ENCODE measurements around the gene DGCR2.
"Not testable (repeated sequence)": the region's sequence is repeated elsewhere in the genome, so short reads cannot be mapped to it uniquely, and the experiment has no call there.

DGCR2 gene

GRCh38 chr22:19098157-19098556 lies 24.1 kb downstream of the DGCR2 start:
- H3K9me3 Mint-ChIP-seq: no peaks in the 10 kb centered on the region
- no peak for ATAC-seq (ENCODE audit: low read depth)
- peaks cover 22% of the 10 kb centered on the region for H3K4me1 Mint-ChIP-seq

GRCh38 chr22:19097518-19097917 lies 24.7 kb downstream of the DGCR2 start:
- Mint-ChIP-seq H3K4me1 (peaks cover 21% of the 10 kb centered on the region), H3K9me3 (no peaks in the 10 kb centered on the region), H3K27ac (no peak overlapping the region), H3K4me3 (no peak overlapping the region), H3K27me3 (no peaks in the 10 kb centered on the region), H3K36me3 (peaks cover 12% of the 10 kb centered on the region)
- no peak for ATAC-seq (ENCODE audit: low read depth)
- DNase-seq (ENCODE audit: low spot score in 2 of 2): no peak

More at GRCh38 chr22:19098157-19098556, 24.1 kb downstream of the DGCR2 start:
- no peak for DNase-seq (ENCODE audit: low spot score in 2 of 2)
- H3K4me3 Mint-ChIP-seq: no peak overlapping the region
- H3K27me3 Mint-ChIP-seq: no peaks in the 10 kb centered on the region
- H3K27ac Mint-ChIP-seq: peak overlapping the region; percentile 86
- peaks cover 9% of the 10 kb centered on the region for H3K36me3 Mint-ChIP-seq

DNA sequence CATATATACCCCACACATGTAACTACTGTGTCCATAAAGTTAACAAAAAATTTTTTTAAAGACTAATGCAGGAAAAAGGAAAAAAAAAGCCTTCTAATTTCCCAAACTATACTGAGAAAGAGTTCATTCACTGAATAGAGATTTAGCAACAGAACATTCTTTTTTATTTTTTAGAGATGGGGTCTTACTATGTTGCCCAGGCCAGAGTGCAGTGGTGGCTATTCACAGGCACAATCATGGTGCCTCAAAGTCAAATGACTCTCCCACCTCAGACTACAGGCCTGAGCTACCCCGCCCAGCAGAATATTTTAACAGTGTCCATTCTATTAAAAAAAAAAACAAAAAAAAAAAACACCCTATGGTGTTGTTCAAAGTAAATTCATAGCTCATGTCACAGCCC lies 25.7 kb downstream of the DGCR2 start:
- ATAC-seq (ENCODE audit: low read depth) (no peak), DNase-seq (ENCODE audit: low spot score in 2 of 2) (no peak)
- Mint-ChIP-seq H3K27ac (peak overlapping the region; percentile 63), H3K9me3 (no peaks in the 10 kb centered on the region), H3K4me3 (no peak overlapping the region), H3K4me1 (peaks cover 18% of the 10 kb centered on the region), H3K36me3 (peaks cover 11% of the 10 kb centered on the region), H3K27me3 (no peaks in the 10 kb centered on the region)

- Mint-ChIP-seq H3K9me3 (no peaks in the 10 kb centered on the region), H3K27me3 (no peaks in the 10 kb centered on the region), H3K27ac (no peak overlapping the region), H3K4me3 (no peak overlapping the region), H3K36me3 (peaks cover 11% of the 10 kb centered on the region), H3K4me1 (peaks cover 24% of the 10 kb centered on the region)
- DNase-seq (ENCODE audit: low spot score in 2 of 2): no peak
- ATAC-seq (ENCODE audit: low read depth): no peak
Observed at GRCh38 chr22:19094393-19094997, 27.7 kb downstream of the DGCR2 start.

DNA sequence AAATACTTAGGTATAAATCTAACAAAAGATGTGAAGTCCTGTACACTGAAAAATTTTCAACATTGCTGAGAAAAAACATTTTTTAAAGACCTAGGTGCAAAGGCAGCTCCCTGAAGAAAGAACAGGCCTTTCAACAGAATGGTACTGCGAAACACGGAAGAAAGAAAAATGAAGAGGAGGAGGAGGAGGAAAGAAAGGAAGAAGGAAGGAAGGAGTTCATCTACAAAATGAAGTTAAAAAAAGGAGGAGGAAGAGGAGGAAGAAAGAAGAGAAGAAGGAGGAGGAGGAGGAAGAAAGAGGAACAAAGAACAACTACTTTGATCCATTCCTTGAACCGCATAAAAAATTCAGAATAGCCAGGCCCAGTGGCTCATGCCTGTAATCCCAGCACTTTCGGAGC lies 29.5 kb downstream of the DGCR2 start:
- H3K27me3 Mint-ChIP-seq: no peaks in the 10 kb centered on the region
- ATAC-seq (ENCODE audit: low read depth): no peak
- no peak overlapping the region for H3K4me3 Mint-ChIP-seq
- no peak for DNase-seq (ENCODE audit: low spot score in 2 of 2)
- H3K36me3 Mint-ChIP-seq: peaks cover 15% of the 10 kb centered on the region
- no peaks in the 10 kb centered on the region for H3K9me3 Mint-ChIP-seq
- H3K27ac Mint-ChIP-seq: no peak overlapping the region
- H3K4me1 Mint-ChIP-seq: peaks cover 14% of the 10 kb centered on the region

GRCh38 chr22:19090586-19091127 lies 31.6 kb downstream of the DGCR2 start:
- ATAC-seq (ENCODE audit: low read depth): no peak
- H3K4me1 Mint-ChIP-seq: peaks cover 17% of the 10 kb centered on the region
- no peak overlapping the region for H3K4me3 Mint-ChIP-seq
- DNase-seq (ENCODE audit: low spot score in 2 of 2): no peak
- no peaks in the 10 kb centered on the region for H3K27me3 Mint-ChIP-seq
- H3K9me3 Mint-ChIP-seq: no peaks in the 10 kb centered on the region
- no peak overlapping the region for H3K27ac Mint-ChIP-seq
- peaks cover 17% of the 10 kb centered on the region for H3K36me3 Mint-ChIP-seq

GRCh38 chr22:19090183-19090582 lies 32.0 kb downstream of the DGCR2 start:
- Mint-ChIP-seq H3K27me3 (no peaks in the 10 kb centered on the region), H3K36me3 (peaks cover 18% of the 10 kb centered on the region), H3K4me1 (peaks cover 22% of the 10 kb centered on the region), H3K4me3 (no peak overlapping the region), H3K27ac (no peak overlapping the region), H3K9me3 (no peaks in the 10 kb centered on the region)
- ATAC-seq (ENCODE audit: low read depth) (no peak), DNase-seq (ENCODE audit: low spot score in 2 of 2) (no peak)

DNA sequence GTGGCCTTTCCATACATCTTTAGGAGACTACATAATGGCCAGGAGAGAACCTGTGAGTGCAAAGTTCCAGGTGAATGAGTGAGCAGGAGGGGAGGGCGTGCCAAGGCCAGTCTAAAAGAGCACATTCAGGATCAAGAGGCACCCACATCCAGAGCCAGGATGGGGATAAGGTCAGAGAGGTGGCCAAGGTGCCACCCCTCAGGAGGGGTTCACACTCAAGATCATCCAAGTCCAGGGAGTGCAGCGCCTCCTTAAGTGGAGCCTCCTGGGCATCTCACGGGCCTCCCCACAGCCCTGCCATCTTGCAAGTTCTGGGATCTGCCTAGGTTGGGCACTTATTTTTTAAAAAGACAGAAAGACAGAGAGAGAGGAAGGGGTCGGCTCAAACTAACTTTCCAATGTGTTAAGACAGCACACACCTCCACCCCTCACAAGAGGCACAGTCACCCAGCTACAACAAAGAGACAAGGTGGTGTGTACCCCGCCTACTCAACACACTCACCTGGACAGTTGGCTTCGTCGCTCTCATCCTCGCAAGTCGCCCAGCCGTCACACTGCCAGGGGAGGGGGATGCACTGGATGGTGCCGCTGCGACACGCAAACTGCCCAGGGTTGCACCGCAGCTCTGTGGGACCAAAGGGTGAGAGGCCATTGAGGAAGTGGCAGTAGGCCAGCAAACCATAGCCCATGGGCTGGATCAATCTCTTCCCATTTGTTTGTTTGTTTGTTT lies 33.2 kb downstream of the DGCR2 start:
- Mint-ChIP-seq H3K4me1 (peaks cover 24% of the 10 kb centered on the region), H3K4me3 (no peak overlapping the region)

GRCh38 chr22:19086896-19087295 lies 35.3 kb downstream of the DGCR2 start:
- H3K36me3 Mint-ChIP-seq: peaks cover 23% of the 10 kb centered on the region
- H3K4me3 Mint-ChIP-seq: no peak overlapping the region
- DNase-seq (ENCODE audit: low spot score in 2 of 2): no peak
- no peak for ATAC-seq (ENCODE audit: low read depth)
- H3K4me1 Mint-ChIP-seq: peaks cover 21% of the 10 kb centered on the region
- H3K27ac Mint-ChIP-seq: peak overlapping the region; percentile 24
- H3K9me3 Mint-ChIP-seq: no peaks in the 10 kb centered on the region
- H3K27me3 Mint-ChIP-seq: no peaks in the 10 kb centered on the region

More for the DNA sequence above, 33.2 kb downstream of the DGCR2 start:
- Mint-ChIP-seq H3K27ac (no peak overlapping the region), H3K27me3 (no peaks in the 10 kb centered on the region), H3K9me3 (no peaks in the 10 kb centered on the region), H3K36me3 (peaks cover 20% of the 10 kb centered on the region)
- no peak for DNase-seq (ENCODE audit: low spot score in 2 of 2)
- ATAC-seq (ENCODE audit: low read depth): no peak

GRCh38 chr22:19086417-19086816 lies 35.8 kb downstream of the DGCR2 start:
- ATAC-seq (ENCODE audit: low read depth) (no peak), DNase-seq (ENCODE audit: low spot score in 2 of 2) (no peak)
- Mint-ChIP-seq H3K4me1 (peaks cover 19% of the 10 kb centered on the region), H3K36me3 (peaks cover 22% of the 10 kb centered on the region), H3K27me3 (no peaks in the 10 kb centered on the region), H3K27ac (peak overlapping the region; percentile 24), H3K4me3 (no peak overlapping the region), H3K9me3 (no peaks in the 10 kb centered on the region)

GRCh38 chr22:19085233-19085718 lies 36.9 kb downstream of the DGCR2 start:
- DNase-seq (ENCODE audit: low spot score in 2 of 2) (no peak), ATAC-seq (ENCODE audit: low read depth) (peak; percentile 21)
- peaks cover 20% of the 10 kb centered on the region for H3K4me1 Mint-ChIP-seq
- peaks cover 25% of the 10 kb centered on the region for H3K36me3 Mint-ChIP-seq
- H3K9me3 Mint-ChIP-seq: no peaks in the 10 kb centered on the region
- no peaks in the 10 kb centered on the region for H3K27me3 Mint-ChIP-seq
- peak overlapping the region; percentile 57 for H3K4me3 Mint-ChIP-seq
- no peak overlapping the region for H3K27ac Mint-ChIP-seq

DNA sequence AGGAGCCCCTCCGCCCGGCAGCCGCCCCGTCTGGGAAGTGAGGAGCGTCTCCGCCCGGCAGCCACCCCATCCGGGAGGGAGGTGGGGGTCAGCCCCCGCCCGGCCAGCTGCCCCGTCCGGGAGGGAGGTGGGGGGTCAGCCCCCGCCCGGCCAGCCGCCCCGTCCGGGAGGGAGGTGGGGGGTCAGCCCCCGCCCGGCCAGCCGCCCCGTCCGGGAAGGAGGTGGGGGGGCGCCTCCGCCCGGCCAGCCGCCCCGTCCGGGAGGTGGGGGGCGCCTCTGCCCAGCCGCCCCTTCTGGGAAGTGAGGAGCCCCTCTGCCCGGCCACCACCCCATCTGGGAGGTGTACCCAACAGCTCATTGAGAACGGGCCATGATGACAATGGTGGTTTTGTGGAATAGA lies 37.6 kb downstream of the DGCR2 start:
- not testable (repeated sequence) for H3K4me3 Mint-ChIP-seq; H3K9me3 Mint-ChIP-seq; H3K27me3 Mint-ChIP-seq; H3K27ac Mint-ChIP-seq; ATAC-seq (ENCODE audit: low read depth); DNase-seq (ENCODE audit: low spot score in 2 of 2)
- peaks cover 19% of the 10 kb centered on the region for H3K4me1 Mint-ChIP-seq
- peaks cover 28% of the 10 kb centered on the region for H3K36me3 Mint-ChIP-seq

DNA sequence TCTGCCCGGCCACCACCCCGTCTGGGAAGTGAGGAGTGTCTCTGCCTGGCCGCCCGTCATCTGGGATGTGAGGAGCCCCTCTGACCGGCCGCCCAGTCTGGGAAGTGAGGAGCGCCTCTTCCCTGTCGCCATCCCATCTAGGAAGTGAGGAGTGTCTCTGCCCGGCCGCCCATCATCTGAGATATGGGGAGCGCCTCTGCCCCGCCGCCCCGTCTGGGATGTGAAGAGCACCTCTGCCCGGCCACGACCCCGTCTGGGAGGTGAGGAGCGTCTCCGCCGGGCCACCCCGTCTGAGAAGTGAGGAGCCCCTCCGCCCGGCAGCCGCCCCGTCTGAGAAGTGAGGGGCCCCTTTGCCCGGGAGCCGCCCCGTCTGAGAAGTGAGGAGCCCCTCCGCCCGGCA lies 38.1 kb downstream of the DGCR2 start:
- H3K9me3 Mint-ChIP-seq: not testable (repeated sequence)

GRCh38 chr22:19082793-19083192 lies 39.4 kb downstream of the DGCR2 start:
- peaks cover 20% of the 10 kb centered on the region for H3K36me3 Mint-ChIP-seq
- H3K27me3 Mint-ChIP-seq: no peaks in the 10 kb centered on the region
- H3K27ac Mint-ChIP-seq: peak overlapping the region; percentile 68

More for the DNA sequence above, 38.1 kb downstream of the DGCR2 start:
- H3K4me1 Mint-ChIP-seq: peaks cover 19% of the 10 kb centered on the region
- H3K27ac Mint-ChIP-seq; H3K27me3 Mint-ChIP-seq; ATAC-seq (ENCODE audit: low read depth); DNase-seq (ENCODE audit: low spot score in 2 of 2); H3K4me3 Mint-ChIP-seq: not testable (repeated sequence)
- H3K36me3 Mint-ChIP-seq: peaks cover 28% of the 10 kb centered on the region

More at GRCh38 chr22:19082793-19083192, 39.4 kb downstream of the DGCR2 start:
- no peak for DNase-seq (ENCODE audit: low spot score in 2 of 2)
- H3K9me3 Mint-ChIP-seq: no peaks in the 10 kb centered on the region
- no peak overlapping the region for H3K4me3 Mint-ChIP-seq
- peaks cover 19% of the 10 kb centered on the region for H3K4me1 Mint-ChIP-seq
- no peak for ATAC-seq (ENCODE audit: low read depth)
